H9 (cell line): ENCODE measurements around the gene STX8. TPM values are rescaled to one million over a fixed set of nuclear protein-coding genes. Genes with fewer than 3 reads are reported as not detected.

Experiments
- DNase-seq: peaks from one replicate; pipeline ENCODE4 v3.0.0-alpha.2; 2017
- H2AFZ ChIP-seq: one replicate; pipeline ENCODE4 v1.6.1; 2013; ENCODE audit warnings: mild to moderate bottlenecking, low read length, control low read depth, moderate library complexity
- H2AK5ac ChIP-seq: 2 replicates; pipeline ENCODE4 v1.6.1; 2013; ENCODE audit warnings: low read length, control low read depth, mixed read lengths; ENCODE audit not compliant: insufficient read length
- H2BK120ac ChIP-seq: one replicate; pipeline ENCODE4 v1.6.1; 2013; ENCODE audit warnings: low read depth, mild to moderate bottlenecking, low read length, control low read depth, inconsistent platforms; ENCODE audit not compliant: poor library complexity, severe bottlenecking
- H2BK12ac ChIP-seq: 2 replicates; pipeline ENCODE4 v1.6.1; 2013; ENCODE audit warnings: low read length, control low read depth, mixed read lengths, low read depth; ENCODE audit not compliant: insufficient read length
- H2BK15ac ChIP-seq: 2 replicates; pipeline ENCODE4 v1.6.1; 2013; ENCODE audit warnings: low read depth, low read length, control low read depth
- H2BK20ac ChIP-seq: one replicate; pipeline ENCODE4 v1.6.1; 2013; ENCODE audit warnings: low read depth, mild to moderate bottlenecking, low read length, control low read depth, inconsistent platforms; ENCODE audit not compliant: poor library complexity, severe bottlenecking
- H2BK5ac ChIP-seq: 2 replicates; pipeline ENCODE4 v1.6.1; 2013; ENCODE audit warnings: low read length, control low read depth, mixed read lengths; ENCODE audit not compliant: insufficient read length
- H3K14ac ChIP-seq: 2 replicates; pipeline ENCODE4 v1.6.1; 2013; ENCODE audit warnings: low read length, control low read depth; ENCODE audit not compliant: insufficient read depth
- H3K18ac ChIP-seq: 2 replicates; pipeline ENCODE4 v1.6.1; 2013; ENCODE audit warnings: low read depth, mild to moderate bottlenecking, mixed read lengths, low read length, control low read depth; ENCODE audit not compliant: insufficient read length
- H3K23ac ChIP-seq: 2 replicates; pipeline ENCODE4 v1.6.1; 2013; ENCODE audit warnings: low read length, control low read depth, mixed read lengths, low read depth; ENCODE audit not compliant: insufficient read length
- H3K23me2 ChIP-seq: 2 replicates; pipeline ENCODE4 v1.6.1; 2013; ENCODE audit warnings: low read depth, mild to moderate bottlenecking, mixed read lengths, low read length, control low read depth; ENCODE audit not compliant: insufficient read length, poor library complexity, severe bottlenecking
- H3K27ac ChIP-seq: 2 replicates; pipeline ENCODE4 v1.5.1; 2013; ENCODE audit warnings: low read length, control low read depth, mixed read lengths, low read depth; ENCODE audit not compliant: insufficient read length
- H3K27me3 ChIP-seq: 2 replicates; pipeline ENCODE4 v1.6.1; 2013; ENCODE audit warnings: low read length, control low read depth, inconsistent platforms; ENCODE audit not compliant: insufficient read depth
- H3K4ac ChIP-seq: 2 replicates; pipeline ENCODE4 v1.6.1; 2013; ENCODE audit warnings: low read depth, mild to moderate bottlenecking, control low read depth, inconsistent platforms, low read length, moderate library complexity
- H3K4me1 ChIP-seq: 2 replicates; pipeline ENCODE4 v1.6.1; 2013; ENCODE audit warnings: low read length, control low read depth, inconsistent platforms; ENCODE audit not compliant: insufficient read depth
- H3K4me2 ChIP-seq: 2 replicates; pipeline ENCODE4 v1.6.1; 2013; ENCODE audit warnings: low read length, control low read depth, mixed read lengths; ENCODE audit not compliant: insufficient read length, insufficient read depth
- H3K56ac ChIP-seq: 2 replicates; pipeline ENCODE4 v1.6.1; 2013; ENCODE audit warnings: low read depth, mild to moderate bottlenecking, mixed read lengths, low read length, control low read depth; ENCODE audit not compliant: insufficient read length
- H3K79me1 ChIP-seq: 2 replicates; pipeline ENCODE4 v1.6.1; 2013; ENCODE audit warnings: low read depth, mild to moderate bottlenecking, moderate library complexity, low read length, control low read depth, inconsistent platforms; ENCODE audit not compliant: insufficient read depth, poor library complexity, severe bottlenecking
- H3K79me2 ChIP-seq: 2 replicates; pipeline ENCODE4 v1.6.1; 2013; ENCODE audit warnings: low read length, control low read depth, inconsistent platforms; ENCODE audit not compliant: insufficient read depth
- H3K9ac ChIP-seq: 2 replicates; pipeline ENCODE4 v1.6.1; 2013; ENCODE audit warnings: low read length, control low read depth, mixed read lengths; ENCODE audit not compliant: insufficient read length; ENCODE audit errors: extremely low read depth
- H3K9me3 ChIP-seq: one replicate; pipeline ENCODE4 v1.6.1; 2013; ENCODE audit warnings: low read depth, low read length, inconsistent platforms; ENCODE audit not compliant: control insufficient read depth
- H3T11ph ChIP-seq: one replicate; pipeline ENCODE4 v1.6.1; 2013; ENCODE audit warnings: mild to moderate bottlenecking, low read length, control low read depth, inconsistent platforms
- H4K20me1 ChIP-seq: one replicate; pipeline ENCODE4 v1.6.1; 2013; ENCODE audit not compliant: control insufficient read depth, insufficient read length, insufficient read depth
- H4K5ac ChIP-seq: 2 replicates; pipeline ENCODE4 v1.6.1; 2013; ENCODE audit warnings: low read depth, mild to moderate bottlenecking, mixed read lengths, low read length, control low read depth; ENCODE audit not compliant: insufficient read length
- H4K8ac ChIP-seq: replicated peaks from 2 replicates; pipeline ENCODE4 v1.6.1; 2013; ENCODE audit warnings: low read length, control low read depth, mixed read lengths, low read depth; ENCODE audit not compliant: insufficient read length
- H4K91ac ChIP-seq: 2 replicates; pipeline ENCODE4 v1.6.1; 2013; ENCODE audit warnings: low read depth, mild to moderate bottlenecking, moderate library complexity, mixed read lengths, low read length, control low read depth; ENCODE audit not compliant: insufficient read length
- H3K27ac Mint-ChIP-seq, 3 experiments: 2 replicates in 2 of 3; 3 replicates in 1 of 3; pipeline ENCODE4 v1.8.0; 2020 to 2021; ENCODE audit warnings: mixed read lengths in 3 of 3, mild to moderate bottlenecking in 1 of 3, moderate library complexity in 1 of 3
- H3K27me3 Mint-ChIP-seq: 2 replicates; pipeline ENCODE4 v1.8.0; 2021; ENCODE audit warnings: low read depth, mild to moderate bottlenecking, moderate library complexity, mixed read lengths
- H3K36me3 Mint-ChIP-seq, 3 experiments: 2 replicates in 2 of 3; 3 replicates in 1 of 3; pipeline ENCODE4 v1.8.0; 2020 to 2021; ENCODE audit warnings: low read depth in 3 of 3, mixed read lengths in 3 of 3; ENCODE audit not compliant: insufficient read depth in 1 of 3
- H3K4me1 Mint-ChIP-seq, 2 experiments: 2 replicates each; pipeline ENCODE4 v1.8.0; 2020; ENCODE audit warnings: mixed read lengths in 2 of 2
- H3K4me3 Mint-ChIP-seq, 2 experiments: 2 replicates in 1 of 2; 3 replicates in 1 of 2; pipeline ENCODE4 v1.8.0; 2020 to 2021; ENCODE audit warnings: mild to moderate bottlenecking in 2 of 2, mixed read lengths in 2 of 2, moderate library complexity in 1 of 2
- H3K9me3 Mint-ChIP-seq, 2 experiments: 2 replicates in 1 of 2; 3 replicates in 1 of 2; pipeline ENCODE4 v1.8.0; 2020; ENCODE audit warnings: mild to moderate bottlenecking in 2 of 2, mixed read lengths in 2 of 2, moderate library complexity in 1 of 2
- CTCF ChIP-seq: fragments of 200-600 bp; sonication (generic); conservative IDR thresholded peaks from 3 replicates; pipeline ENCODE4 v1.8.0; 2021; ENCODE audit warnings: antibody characterized with exemption, mild to moderate bottlenecking
- WGBS: extraction: QIAGEN DNeasy Blood & Tissue Kit; methylation state at CpG from one replicate; pipeline ENCODE4 v1.1.7; 2013; ENCODE audit warnings: missing lambda C conversion rate, low lambda C conversion rate, mixed read lengths; ENCODE audit not compliant: insufficient read length; ENCODE audit errors: extremely low coverage; 5-methylcytosine and 5-hydroxymethylcytosine counted together
- total RNA-seq: library from RNA; stranded (reverse); gene quantifications from 2 replicates; pipeline ENCODE4 v1.2.1, GENCODE V29; 2021

The STX8 gene
- total RNA-seq, 1 experiment from 2014 or later: 55.1 TPM

GRCh38 chr17:9209347-9209746, 366.3 kb downstream of the STX8 start:
- H3K79me1 ChIP-seq: no peaks in the 10 kb centered on the region
- no peaks in the 10 kb centered on the region for H3K79me2 ChIP-seq
- no peak overlapping the region for H4K91ac ChIP-seq
- H3K18ac ChIP-seq: no peak overlapping the region
- no peak overlapping the region for H2BK12ac ChIP-seq
- H3K56ac ChIP-seq: no peak overlapping the region
- WGBS: no CpG with 5 or more reads among the region's 5 CpGs
- H3K14ac ChIP-seq: no peak overlapping the region
- H2BK120ac ChIP-seq: no peak overlapping the region
- TF ChIP-seq CTCF: no peak
- H3K27ac ChIP-seq: no peak overlapping the region
- H4K8ac ChIP-seq: no peak overlapping the region
- H4K20me1 ChIP-seq: no peaks in the 10 kb centered on the region
- DNase-seq: peak; percentile 27
- no peak overlapping the region for H2BK20ac ChIP-seq
- peak overlapping the region in 1 of 3 experiments; percentile 85; a peak in 1 of 7 replicates for H3K27ac Mint-ChIP-seq
- no peaks in the 10 kb centered on the region for H3K4me1 ChIP-seq
- H3K4ac ChIP-seq: no peak overlapping the region
- no peaks in the 10 kb centered on the region for H3K27me3 ChIP-seq
- H3K23me2 ChIP-seq: no peaks in the 10 kb centered on the region
- H3T11ph ChIP-seq: no peak overlapping the region
- H3K4me3 Mint-ChIP-seq: no peak overlapping the region
- no peak overlapping the region for H3K23ac ChIP-seq
- no peak overlapping the region for H3K4me2 ChIP-seq
- H2AK5ac ChIP-seq: no peak overlapping the region
- no peaks in the 10 kb centered on the region for H3K36me3 Mint-ChIP-seq
- peaks cover 10 to 22% of the 10 kb centered on the region in 2 experiments for H3K4me1 Mint-ChIP-seq
- peaks cover 3% of the 10 kb centered on the region; the same call in 1 of the 2 replicates for H3K27me3 Mint-ChIP-seq
- H2BK5ac ChIP-seq: no peak overlapping the region
- H3K9me3 Mint-ChIP-seq: no peaks in the 10 kb centered on the region; a peak in 1 of 5 replicates
- no peak overlapping the region for H2BK15ac ChIP-seq
- H3K9me3 ChIP-seq: no peaks in the 10 kb centered on the region
- no peak overlapping the region for H4K5ac ChIP-seq
- H2AFZ ChIP-seq: no peak overlapping the region
- H3K9ac ChIP-seq: no peak overlapping the region
